AG09309 (cell line): ENCODE measurements around the gene TEX10.

Experiments used
- DNase-seq: peaks from one replicate; pipeline ENCODE4 v3.0.0-alpha.2; 2010; ENCODE audit warnings: low read depth
- H3K4me3 ChIP-seq: 2 replicates; pipeline ENCODE4 v1.5.1; 2011; ENCODE audit warnings: mild to moderate bottlenecking, low read depth, low read length, moderate library complexity; ENCODE audit not compliant: control insufficient read depth
- CTCF ChIP-seq: IDR thresholded peaks from 2 replicates; pipeline ENCODE4 v1.5.1; 2011; ENCODE audit warnings: mild to moderate bottlenecking, low read depth, low read length, inconsistent platforms; ENCODE audit not compliant: insufficient read depth, control insufficient read depth; ENCODE audit errors: missing control alignments

The TEX10 gene

DNA sequence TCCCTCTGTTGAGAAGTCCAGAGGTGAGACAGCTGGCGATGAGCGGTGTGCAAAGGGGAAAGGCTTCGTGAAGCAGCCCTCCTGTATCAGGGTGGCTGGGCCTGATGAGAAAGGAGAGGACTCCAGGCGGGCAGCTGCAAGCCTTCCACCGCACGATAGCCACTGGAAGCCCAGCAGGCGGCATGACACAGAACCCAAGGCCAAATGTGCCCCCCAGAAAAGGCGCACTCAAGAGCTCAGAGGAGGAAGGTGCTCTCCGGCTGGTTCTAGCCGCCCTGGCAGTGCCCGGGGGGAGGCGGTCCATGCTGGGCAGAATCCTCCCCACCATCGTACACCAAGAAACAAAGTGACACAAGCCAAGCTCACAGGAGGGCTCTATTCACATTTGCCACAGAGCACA, 60.3 kb downstream of the TEX10 start:
- no peak overlapping the region for H3K4me3 ChIP-seq
- TF ChIP-seq CTCF, result no peak
- no peak for DNase-seq

GRCh38 chr9:100290714-100291113, 62.0 kb downstream of the TEX10 start:
- H3K4me3 ChIP-seq, result no peak overlapping the region
- DNase-seq, result no peak
- no peak for TF ChIP-seq CTCF

DNA sequence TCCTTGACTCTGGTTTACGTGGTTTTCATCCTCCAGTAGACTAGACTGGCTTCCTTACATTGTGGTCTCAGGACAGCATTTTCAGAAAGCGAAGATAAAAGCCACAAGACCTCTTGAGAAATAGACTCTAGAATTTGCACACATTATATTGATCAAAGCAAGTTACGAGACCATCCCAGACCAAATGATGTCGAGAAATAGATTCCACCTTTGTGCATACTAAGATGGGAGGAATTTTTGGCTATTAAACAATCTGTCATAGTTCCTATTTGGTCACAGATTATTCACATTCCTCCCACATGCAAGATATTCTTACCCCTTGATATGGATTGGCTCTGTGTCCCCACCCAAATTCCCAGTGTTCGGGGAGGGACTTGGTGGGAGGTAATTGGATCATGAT, 65.6 kb downstream of the TEX10 start:
- no peak for TF ChIP-seq CTCF
- H3K4me3 ChIP-seq, result no peak overlapping the region
- no peak for DNase-seq

DNA sequence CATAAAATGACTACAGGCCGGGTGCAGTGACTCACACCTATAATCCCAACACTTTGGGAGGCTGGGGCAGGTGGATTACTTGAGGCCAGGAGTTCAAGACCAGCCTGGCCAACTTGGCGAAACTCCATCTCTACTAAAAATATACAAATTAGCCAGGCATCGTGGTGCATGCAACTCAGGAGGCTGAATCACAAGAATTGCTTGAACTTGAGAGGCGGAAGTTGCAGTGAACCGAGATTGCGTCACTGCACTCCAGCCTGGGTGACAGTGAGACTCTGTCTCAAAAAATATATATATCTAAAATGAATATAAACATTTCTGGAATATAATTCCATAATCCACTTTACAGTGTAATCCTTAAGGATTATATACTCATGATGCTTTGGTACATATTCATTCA, 66.5 kb downstream of the TEX10 start:
- no peak for TF ChIP-seq CTCF
- DNase-seq, result no peak
- H3K4me3 ChIP-seq, result no peak overlapping the region

DNA sequence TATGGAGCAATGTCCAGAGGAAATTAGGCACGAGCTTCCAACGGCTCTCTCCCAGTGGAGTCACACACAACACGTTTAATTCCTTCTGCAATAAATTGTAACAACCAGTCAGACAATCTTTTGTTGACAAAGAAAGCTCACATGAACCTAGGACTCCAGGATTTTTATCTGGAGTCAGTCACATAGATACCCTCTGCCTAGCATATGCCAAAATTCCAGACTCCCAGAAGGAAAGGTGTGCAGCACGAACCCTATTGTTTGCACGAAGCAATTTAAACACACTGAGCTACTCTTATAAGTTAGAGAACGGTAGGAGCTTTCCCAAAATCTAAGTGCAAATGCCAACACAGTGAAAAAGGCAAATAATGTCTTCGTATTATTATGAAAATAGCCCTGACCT, 67.1 kb downstream of the TEX10 start:
- no peak for DNase-seq
- H3K4me3 ChIP-seq, result no peak overlapping the region
- TF ChIP-seq CTCF, result no peak

DNA sequence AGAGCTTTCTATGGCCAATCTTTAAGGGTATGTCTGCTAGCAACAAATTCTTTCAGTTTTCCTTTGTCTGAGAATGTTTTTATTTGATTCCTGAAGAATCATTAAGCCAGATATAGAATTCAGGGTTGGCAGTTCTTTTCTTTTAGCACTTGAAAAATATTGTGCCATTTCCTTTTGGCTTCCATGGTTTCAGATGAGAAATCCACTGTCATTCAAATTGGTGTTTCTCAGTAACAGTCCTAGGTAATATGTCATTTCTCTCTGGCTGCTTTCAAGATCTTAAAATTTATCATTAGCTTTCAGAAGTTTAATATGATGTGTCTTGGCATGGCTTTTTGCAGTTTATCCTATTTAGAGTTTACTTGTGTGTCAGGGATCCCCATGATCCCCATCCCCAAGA, 67.7 kb downstream of the TEX10 start:
- no peak for DNase-seq
- H3K4me3 ChIP-seq, result no peak overlapping the region
- TF ChIP-seq CTCF, result no peak

GRCh38 chr9:100284247-100284646, 68.5 kb downstream of the TEX10 start:
- no peak overlapping the region for H3K4me3 ChIP-seq
- no peak for TF ChIP-seq CTCF
- no peak for DNase-seq
